PC-9 (cell line): ENCODE data around the gene KRT4. TPM values are rescaled to one million over a fixed set of nuclear protein-coding genes. Genes with fewer than 3 reads are reported as not detected.

Experiments used
- BruUV-seq: library from RNA; stranded (reverse); fragments of 400-500 nt; replicated peaks from 2 replicates; lab custom pipeline; 2021; lab: Mats Ljungman, UMichigan
- CTCF ChIA-PET: fragments of 300-600 bp; sonication (Branson Sonifier 250); formaldehyde crosslinking; loops from one replicate; lab custom pipeline; 2022; ENCODE audit warnings: antibody characterized with exemption; lab: Charles Lee
- POLR2A ChIA-PET: fragments of 300-600 bp; sonication (Branson Sonifier 250); formaldehyde crosslinking; loops from one replicate; lab custom pipeline; 2022; ENCODE audit warnings: antibody characterized with exemption; ENCODE audit not compliant: unreplicated experiment; lab: Charles Lee
- DNase-seq, 2 experiments: peaks; one replicate each; pipeline versions ENCODE4 v3.0.0 to v3.0.0-alpha.2; 2015 to 2022; ENCODE audit warnings: mixed read lengths in 1 of 2
- H2AFZ ChIP-seq: fragments of 200-600 bp; sonication (generic); 2 replicates; pipeline ENCODE4 v1.8.1; 2017; ENCODE audit warnings: antibody characterized with exemption
- H3F3A ChIP-seq: fragments of 200-600 bp; sonication (generic); 2 replicates; pipeline ENCODE4 v1.8.1; 2017; ENCODE audit warnings: antibody characterized with exemption, mild to moderate bottlenecking, low read depth; ENCODE audit not compliant: insufficient read depth
- H3K27ac ChIP-seq: fragments of 200-600 bp; sonication (generic); 2 replicates; pipeline ENCODE4 v1.6.1; 2016; ENCODE audit warnings: mixed run types
- H3K27me3 ChIP-seq: fragments of 200-600 bp; sonication (generic); 2 replicates; pipeline ENCODE4 v1.6.1; 2016; ENCODE audit warnings: low read depth, mixed run types; ENCODE audit not compliant: insufficient read depth
- H3K36me3 ChIP-seq: fragments of 200-600 bp; sonication (generic); 2 replicates; pipeline ENCODE4 v1.6.1; 2016; ENCODE audit warnings: low read depth, mixed run types
- H3K4me1 ChIP-seq: fragments of 200-600 bp; sonication (generic); replicated peaks from 2 replicates; pipeline ENCODE4 v1.6.1; 2016; ENCODE audit warnings: mixed run types; ENCODE audit not compliant: insufficient read depth
- H3K4me2 ChIP-seq: fragments of 200-600 bp; sonication (generic); 2 replicates; pipeline ENCODE4 v1.6.1; 2017; ENCODE audit warnings: mixed run types
- H3K4me3 ChIP-seq: fragments of 200-600 bp; sonication (generic); 2 replicates; pipeline ENCODE4 v1.6.1; 2016; ENCODE audit warnings: mixed run types
- H3K79me2 ChIP-seq: fragments of 200-600 bp; sonication (generic); 2 replicates; pipeline ENCODE4 v1.6.1; 2017; ENCODE audit warnings: low read depth, mixed run types
- H3K9me2 ChIP-seq: fragments of 200-600 bp; sonication (generic); 2 replicates; pipeline ENCODE4 v1.8.1; 2017; ENCODE audit warnings: mild to moderate bottlenecking; ENCODE audit not compliant: insufficient read depth
- H3K9me3 ChIP-seq: fragments of 200-600 bp; sonication (generic); 2 replicates; pipeline ENCODE4 v1.8.1; 2016; ENCODE audit warnings: low read depth; ENCODE audit not compliant: insufficient read depth
- H4K20me1 ChIP-seq: fragments of 200-600 bp; sonication (generic); 2 replicates; pipeline ENCODE4 v1.8.1; 2017; ENCODE audit not compliant: insufficient read depth
- CTCF ChIP-seq: fragments of 200-600 bp; sonication (generic); conservative IDR thresholded peaks from 2 replicates; pipeline ENCODE4 v1.6.1; 2017; ENCODE audit warnings: mixed run types, antibody characterized with exemption, mild to moderate bottlenecking, moderate library complexity
- EZH2 ChIP-seq: fragments of 200-600 bp; sonication (generic); IDR thresholded peaks from 2 replicates; pipeline ENCODE4 v1.8.0; 2017; ENCODE audit warnings: antibody characterized with exemption, low read depth
- intact Hi-C: fragments of 100-400 bp; cut with micrococcal nuclease; formaldehyde crosslinking; loops from one replicate; pipeline ENCODE4 v1.10.0; 2022; ENCODE audit not compliant: unreplicated experiment
- total RNA-seq: library from RNA; stranded (reverse); gene quantifications from 2 replicates; pipeline ENCODE4 v1.2.3, GENCODE V29; 2021

Gene KRT4
- total RNA-seq, 1 experiment from 2014 or later: 3.0 TPM

DNA sequence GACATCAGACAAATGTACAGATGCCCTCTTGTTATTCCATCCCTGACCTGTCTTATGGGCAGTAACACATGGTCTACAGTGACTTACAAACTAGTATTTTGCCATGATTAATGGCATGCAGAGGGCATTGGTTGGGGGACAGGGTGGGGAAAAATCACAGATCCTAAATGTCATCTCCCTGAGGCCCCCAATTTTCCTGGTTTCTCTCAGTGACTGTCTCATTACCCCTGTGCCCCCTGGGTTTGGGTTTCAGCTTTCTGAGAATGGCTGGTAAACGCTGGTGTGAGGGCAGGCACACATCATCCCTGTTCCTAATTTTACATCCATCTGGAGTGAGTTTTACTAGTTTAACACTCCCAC lies 46.9 kb downstream of the KRT4 start:
- intact Hi-C loops: no loop called here
- H4K20me1 ChIP-seq: no peaks in the 10 kb centered on the region
- DNase-seq: no peak
- no peak overlapping the region for H3K27ac ChIP-seq
- POLR2A ChIA-PET: no interaction called here
- no peaks in the 10 kb centered on the region for H3K9me2 ChIP-seq
- no peak overlapping the region for H2AFZ ChIP-seq
- no TSS peak for BruUV-seq
- no peak overlapping the region for H3K4me2 ChIP-seq
- peaks cover 2% of the 10 kb centered on the region for H3K9me3 ChIP-seq
- H3K79me2 ChIP-seq: no peaks in the 10 kb centered on the region
- CTCF ChIA-PET: no interaction called here
- no peaks in the 10 kb centered on the region for H3F3A ChIP-seq
- no peaks in the 10 kb centered on the region for H3K27me3 ChIP-seq
- H3K36me3 ChIP-seq: no peaks in the 10 kb centered on the region
- H3K4me3 ChIP-seq: no peak overlapping the region
- H3K4me1 ChIP-seq: 0 out of 2 replicates have a peak, but pooled peaks cover 5% of the 10 kb centered on the region
- TF ChIP-seq EZH2: no peak
- no peak for TF ChIP-seq CTCF

DNA sequence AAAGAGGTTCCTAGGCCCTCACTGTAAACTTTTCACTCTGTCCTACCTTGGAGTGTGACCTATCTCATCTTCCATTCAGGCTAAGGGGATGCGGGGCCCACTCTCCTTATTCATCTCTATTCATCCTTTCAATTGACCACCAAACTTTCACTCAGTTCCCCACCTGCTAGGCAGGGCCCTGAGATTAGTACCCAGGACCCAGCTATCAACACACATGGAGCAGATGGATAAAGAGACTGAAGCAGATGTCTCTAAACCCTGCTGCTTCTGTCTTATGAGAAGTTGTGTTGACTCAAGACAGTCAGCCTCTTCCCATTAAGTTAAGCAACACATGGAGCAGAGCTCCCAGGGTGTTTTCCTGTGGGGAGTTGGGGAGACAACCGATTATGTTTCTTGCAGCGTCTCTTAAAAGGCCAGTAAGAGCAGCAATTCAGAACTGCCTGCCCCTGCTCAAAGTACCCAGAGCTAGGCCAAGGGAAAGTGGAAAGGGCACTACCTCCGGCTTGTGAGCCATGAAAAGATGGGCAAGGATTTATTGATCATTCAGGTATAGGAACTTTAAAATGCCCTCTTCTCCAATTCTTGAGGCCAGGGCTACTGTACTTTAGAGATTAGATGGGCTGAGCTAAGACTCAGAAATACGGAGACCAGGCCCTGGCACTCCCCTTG lies 47.4 kb downstream of the KRT4 start:
- Histone ChIP-seq H3F3A (no peaks in the 10 kb centered on the region), H3K9me3 (peaks cover 4% of the 10 kb centered on the region), H3K4me2 (no peak overlapping the region), H3K9me2 (no peaks in the 10 kb centered on the region), H3K27me3 (no peaks in the 10 kb centered on the region), H3K4me3 (no peak overlapping the region), H2AFZ (no peak overlapping the region), H3K4me1 (0 out of 2 replicates have a peak, but pooled peaks cover 5% of the 10 kb centered on the region), H3K79me2 (no peaks in the 10 kb centered on the region), H3K36me3 (no peaks in the 10 kb centered on the region), H3K27ac (no peak overlapping the region), H4K20me1 (no peaks in the 10 kb centered on the region)
- BruUV-seq: no TSS peak
- CTCF ChIA-PET: no interaction called here
- POLR2A ChIA-PET: no interaction called here
- TF ChIP-seq CTCF (no peak), EZH2 (no peak)
- intact Hi-C loops: no loop called here
- DNase-seq: no peak

DNA sequence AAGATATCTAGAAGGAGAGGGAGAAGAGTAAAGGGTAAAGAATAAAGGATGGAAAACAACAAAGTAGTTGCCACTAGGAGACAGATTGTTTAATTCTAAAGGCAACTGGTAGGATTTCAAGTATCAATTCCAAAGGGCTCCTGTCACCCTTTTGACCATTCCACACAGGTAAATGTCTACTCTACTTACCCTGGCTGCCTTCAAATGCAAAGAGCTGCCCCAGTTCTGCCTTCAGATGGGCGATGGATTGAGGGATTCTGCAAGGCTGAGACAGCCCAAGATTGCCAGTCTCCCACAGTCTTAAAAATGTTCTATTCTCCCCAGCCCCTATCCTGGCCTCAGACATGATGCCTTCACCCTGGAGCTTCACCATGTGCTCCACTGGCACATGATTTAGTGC lies 48.2 kb downstream of the KRT4 start:
- DNase-seq: no peak
- TF ChIP-seq CTCF (no peak), EZH2 (no peak)
- BruUV-seq: no TSS peak
- H2AFZ ChIP-seq: no peak overlapping the region
- ChIA-PET POLR2A (no interaction called here), CTCF (no interaction called here)
- H3K9me2 ChIP-seq: no peaks in the 10 kb centered on the region
- H3K79me2 ChIP-seq: no peaks in the 10 kb centered on the region
- H3K36me3 ChIP-seq: no peaks in the 10 kb centered on the region
- peaks cover 4% of the 10 kb centered on the region for H3K9me3 ChIP-seq
- no peak overlapping the region for H3K4me3 ChIP-seq
- no peaks in the 10 kb centered on the region for H3F3A ChIP-seq
- H4K20me1 ChIP-seq: no peaks in the 10 kb centered on the region
- H3K27ac ChIP-seq: no peak overlapping the region
- H3K27me3 ChIP-seq: no peaks in the 10 kb centered on the region
- intact Hi-C loops: no loop called here
- 0 out of 2 replicates have a peak, but pooled peaks cover 5% of the 10 kb centered on the region for H3K4me1 ChIP-seq
- H3K4me2 ChIP-seq: no peak overlapping the region
